ENCODE measurements around the gene APOBEC3G. TPM values are rescaled to one million over a fixed set of nuclear protein-coding genes. Genes with fewer than 3 reads are reported as not detected.

The APOBEC3G gene
- total RNA-seq, 1 experiment from 2014 or later, result 15.8 TPM

GRCh38 chr22:39120983-39121382, 43.9 kb downstream of the APOBEC3G start:
- DNase-seq (ENCODE audit: low read depth), result no peak

GRCh38 chr22:39122772-39123470, 45.8 kb downstream of the APOBEC3G start:
- no peak for DNase-seq (ENCODE audit: low read depth)

- no peak for DNase-seq (ENCODE audit: low read depth)
Observed at GRCh38 chr22:39123751-39124581, 46.9 kb downstream of the APOBEC3G start.

- no peak for DNase-seq (ENCODE audit: low read depth)
Observed at GRCh38 chr22:39125622-39126021, 48.5 kb downstream of the APOBEC3G start.

GRCh38 chr22:39128508-39128907, 51.4 kb downstream of the APOBEC3G start:
- no peak for DNase-seq (ENCODE audit: low read depth)

- no peak for DNase-seq (ENCODE audit: low read depth)
Observed at GRCh38 chr22:39129081-39129480, 52.0 kb downstream of the APOBEC3G start.

- no peak for DNase-seq (ENCODE audit: low read depth)
Observed at GRCh38 chr22:39129746-39130145, 52.7 kb downstream of the APOBEC3G start.

- DNase-seq (ENCODE audit: low read depth), result no peak
Observed at GRCh38 chr22:39130152-39130704, 53.2 kb downstream of the APOBEC3G start.

- no peak for DNase-seq (ENCODE audit: low read depth)
Observed at GRCh38 chr22:39130892-39131855, 54.1 kb downstream of the APOBEC3G start.

- DNase-seq (ENCODE audit: low read depth), result no peak
Observed at GRCh38 chr22:39132281-39132680, 55.2 kb downstream of the APOBEC3G start.

- DNase-seq (ENCODE audit: low read depth), result no peak
Observed at GRCh38 chr22:39132871-39133524, 55.9 kb downstream of the APOBEC3G start.

- DNase-seq (ENCODE audit: low read depth), result no peak
Observed at GRCh38 chr22:39133871-39134270, 56.8 kb downstream of the APOBEC3G start.

GRCh38 chr22:39134366-39135091, 57.5 kb downstream of the APOBEC3G start:
- DNase-seq (ENCODE audit: low read depth), result no peak

GRCh38 chr22:39135092-39135896, 58.2 kb downstream of the APOBEC3G start:
- peak; percentile 67 for DNase-seq (ENCODE audit: low read depth)

GRCh38 chr22:39136317-39136716, 59.2 kb downstream of the APOBEC3G start:
- DNase-seq (ENCODE audit: low read depth), result no peak

All from Daoy (cell line).